Gastrocnemius medialis (tissue), 4 donors: Measurements from ENCODE around the gene PIGR.

Source experiments
- POLR2A ChIP-seq, 2 donors: fragments of 450-650 bp; IDR thresholded peaks; one replicate each; pipeline ENCODE4 v1.6.1; 2017; ENCODE audit warnings: antibody characterized with exemption in 2 of 2, mild to moderate bottlenecking in 2 of 2, moderate library complexity in 2 of 2
- TF ChIP-seq, protein P1 (sequence below), 5 experiments: fragments of 450-650 bp in 3 of 5; fragments of 200-600 bp in 2 of 5; sonication (generic) in 2 of 5; IDR thresholded peaks in 4 of 5; conservative IDR thresholded peaks in 1 of 5; 1 replicate in 4 of 5; 2 replicates in 1 of 5; pipeline ENCODE4 v1.5.1; 2016 to 2019; ENCODE audit warnings: antibody characterized with exemption in 5 of 5, mild to moderate bottlenecking in 3 of 5, moderate library complexity in 3 of 5

- TF ChIP-seq POLR2A (IDR thresholded peaks at IDR 0.05): no peak
- TF ChIP-seq, protein P1, sequence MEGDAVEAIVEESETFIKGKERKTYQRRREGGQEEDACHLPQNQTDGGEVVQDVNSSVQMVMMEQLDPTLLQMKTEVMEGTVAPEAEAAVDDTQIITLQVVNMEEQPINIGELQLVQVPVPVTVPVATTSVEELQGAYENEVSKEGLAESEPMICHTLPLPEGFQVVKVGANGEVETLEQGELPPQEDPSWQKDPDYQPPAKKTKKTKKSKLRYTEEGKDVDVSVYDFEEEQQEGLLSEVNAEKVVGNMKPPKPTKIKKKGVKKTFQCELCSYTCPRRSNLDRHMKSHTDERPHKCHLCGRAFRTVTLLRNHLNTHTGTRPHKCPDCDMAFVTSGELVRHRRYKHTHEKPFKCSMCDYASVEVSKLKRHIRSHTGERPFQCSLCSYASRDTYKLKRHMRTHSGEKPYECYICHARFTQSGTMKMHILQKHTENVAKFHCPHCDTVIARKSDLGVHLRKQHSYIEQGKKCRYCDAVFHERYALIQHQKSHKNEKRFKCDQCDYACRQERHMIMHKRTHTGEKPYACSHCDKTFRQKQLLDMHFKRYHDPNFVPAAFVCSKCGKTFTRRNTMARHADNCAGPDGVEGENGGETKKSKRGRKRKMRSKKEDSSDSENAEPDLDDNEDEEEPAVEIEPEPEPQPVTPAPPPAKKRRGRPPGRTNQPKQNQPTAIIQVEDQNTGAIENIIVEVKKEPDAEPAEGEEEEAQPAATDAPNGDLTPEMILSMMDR (IDR thresholded peaks at IDR 0.05 in 4 of 5, conservative IDR thresholded peaks at IDR 0.05 in 1 of 5): no peak
These were observed 2.9 kb upstream of the PIGR start for GRCh38 chr1:206949208-206949607.
